Activated naive CD4-positive, alpha-beta T cell (primary cell): ENCODE results near the gene SUPT4H1.

Experiments used
- DNase-seq, 4 experiments: peaks; one replicate each; lab custom pipeline; 2025; lab: John Stamatoyannopoulos, UW

SUPT4H1 gene

GRCh38 chr17:58380207-58381123 lies 28.5 kb upstream of the SUPT4H1 start:
- no peak for DNase-seq

GRCh38 chr17:58379511-58379824 lies 27.5 kb upstream of the SUPT4H1 start:
- DNase-seq = no peak

- no peak for DNase-seq
Observed at GRCh38 chr17:58378733-58379510, 26.9 kb upstream of the SUPT4H1 start.

GRCh38 chr17:58377661-58378060 lies 25.7 kb upstream of the SUPT4H1 start:
- DNase-seq = no peak

- no peak for DNase-seq
Observed at GRCh38 chr17:58377093-58377601, 25.1 kb upstream of the SUPT4H1 start.

- no peak for DNase-seq
Observed at GRCh38 chr17:58376472-58377000, 24.5 kb upstream of the SUPT4H1 start.

- no peak for DNase-seq
Observed at GRCh38 chr17:58375811-58376210, 23.8 kb upstream of the SUPT4H1 start.

- no peak for DNase-seq
Observed at GRCh38 chr17:58375256-58375655, 23.3 kb upstream of the SUPT4H1 start.

GRCh38 chr17:58373923-58374322 lies 21.9 kb upstream of the SUPT4H1 start:
- DNase-seq = no peak

- DNase-seq = no peak
Observed at GRCh38 chr17:58373003-58373402, 21.0 kb upstream of the SUPT4H1 start.

GRCh38 chr17:58371300-58371950 lies 19.4 kb upstream of the SUPT4H1 start:
- no peak for DNase-seq

GRCh38 chr17:58370716-58371115 lies 18.7 kb upstream of the SUPT4H1 start:
- no peak for DNase-seq

GRCh38 chr17:58370309-58370708 lies 18.3 kb upstream of the SUPT4H1 start:
- no peak for DNase-seq

- no peak for DNase-seq
Observed at GRCh38 chr17:58369214-58370031, 17.4 kb upstream of the SUPT4H1 start.

- DNase-seq = no peak
Observed at GRCh38 chr17:58368860-58369213, 16.8 kb upstream of the SUPT4H1 start.

- DNase-seq = no peak
Observed at GRCh38 chr17:58367461-58367860, 15.5 kb upstream of the SUPT4H1 start.

- DNase-seq = no peak
Observed at GRCh38 chr17:58365980-58366595, 14.1 kb upstream of the SUPT4H1 start.

- DNase-seq = no peak
Observed at GRCh38 chr17:58365185-58365979, 13.4 kb upstream of the SUPT4H1 start.

- no peak for DNase-seq
Observed at GRCh38 chr17:58364270-58364942, 12.4 kb upstream of the SUPT4H1 start.
